Suprapubic skin (tissue), 4 donors: ENCODE data around the gene HTR2C. TPM values are rescaled to one million over a fixed set of nuclear protein-coding genes. Genes with fewer than 3 reads are reported as not detected.
A peak's percentile ranks its signal among the peaks of the same experiment; 100 is the strongest.

Experiments used
- DNase-seq, 2 donors: peaks; one replicate each; pipeline ENCODE4 v3.0.0-alpha.2; 2019; ENCODE audit warnings: low spot score in 2 of 2
- H3K27ac ChIP-seq: fragments of 200-600 bp; sonication (generic); one replicate; pipeline ENCODE4 v1.5.1; 2019
- H3K27me3 ChIP-seq: fragments of 200-600 bp; sonication (generic); one replicate; pipeline ENCODE4 v1.5.1; 2019
- H3K36me3 ChIP-seq: fragments of 200-600 bp; sonication (generic); one replicate; pipeline ENCODE4 v1.5.1; 2019
- H3K4me1 ChIP-seq: fragments of 200-600 bp; sonication (generic); one replicate; pipeline ENCODE4 v1.5.1; 2019
- H3K4me3 ChIP-seq: fragments of 200-600 bp; sonication (generic); one replicate; pipeline ENCODE4 v1.5.1; 2019; ENCODE audit warnings: mild to moderate bottlenecking
- H3K9me3 ChIP-seq: fragments of 200-600 bp; sonication (generic); one replicate; pipeline ENCODE4 v1.5.1; 2019
- EP300 ChIP-seq: sonication (generic); formaldehyde crosslinking; IDR thresholded peaks from one replicate; pipeline ENCODE4 v1.6.1; 2017; ENCODE audit warnings: antibody characterized with exemption
- POLR2A ChIP-seq, 2 donors: fragments of 450-650 bp; IDR thresholded peaks; one replicate each; pipeline ENCODE4 v1.6.1; 2017; ENCODE audit warnings: antibody characterized with exemption in 2 of 2, mild to moderate bottlenecking in 2 of 2, moderate library complexity in 2 of 2
- POLR2AphosphoS5 ChIP-seq, 3 donors: sonication (generic); formaldehyde crosslinking; IDR thresholded peaks; one replicate each; pipeline ENCODE4 v1.6.1; 2017; ENCODE audit warnings: antibody characterized with exemption in 3 of 3
- WGBS: methylation state at CpG from one replicate; pipeline ENCODE4 v1.1.5; 2018; 5-methylcytosine and 5-hydroxymethylcytosine counted together
- total RNA-seq, 4 donors: library from RNA; depleted of rRNA; stranded (reverse); fragments of >200 nt; gene quantifications; one replicate each; pipeline ENCODE4 v1.1.0, GENCODE V29; 2016
- TF ChIP-seq, protein P1 (sequence below), 2 donors: fragments of 200-600 bp in 1 of 2; fragments of 450-650 bp in 1 of 2; sonication (generic) in 1 of 2; IDR thresholded peaks; one replicate each; pipeline ENCODE4 v1.5.1; 2016 to 2019; ENCODE audit warnings: antibody characterized with exemption in 2 of 2, mild to moderate bottlenecking in 1 of 2, moderate library complexity in 1 of 2

Gene HTR2C
- total RNA-seq, 4 donors from 2014 or later = not detected

DNA sequence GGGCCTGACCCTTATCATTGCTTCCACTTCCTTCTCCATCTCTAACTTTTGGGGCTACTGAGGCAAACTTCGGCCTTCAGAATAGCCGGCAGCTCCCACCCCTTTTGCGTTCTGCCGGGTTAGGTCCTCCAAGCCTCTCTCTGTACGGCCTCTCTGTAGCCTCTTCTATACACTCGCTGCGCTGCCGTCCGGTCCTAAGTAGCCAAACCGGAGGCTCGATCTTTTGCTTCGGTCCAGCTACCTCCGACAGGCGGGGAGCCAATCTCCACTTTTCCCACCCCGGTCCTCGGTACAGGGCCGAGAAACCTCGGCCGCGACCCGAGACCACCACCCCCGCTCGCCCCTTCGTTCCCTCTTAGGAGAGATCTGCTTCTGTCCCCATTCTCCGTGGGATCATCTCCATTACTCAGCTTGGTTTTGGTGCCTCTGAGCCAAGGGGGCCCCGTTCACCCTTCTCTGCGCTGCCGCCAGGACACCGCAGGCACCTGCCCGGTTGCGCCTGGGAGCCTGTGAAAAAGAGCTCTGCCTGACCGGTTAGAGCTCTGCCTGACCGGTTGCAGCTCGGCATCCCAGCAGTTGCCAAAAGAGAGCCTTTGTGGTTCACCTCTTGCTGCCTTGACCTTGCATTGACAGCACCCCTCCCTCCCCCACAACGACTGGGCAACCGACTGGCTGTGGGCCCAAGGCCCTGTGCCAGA lies 1.0 kb upstream of the HTR2C start:
- TF ChIP-seq POLR2AphosphoS5 (IDR thresholded peaks at IDR 0.05) = no peak
- TF ChIP-seq POLR2A (IDR thresholded peaks at IDR 0.05) = no peak
- TF ChIP-seq, protein P1, sequence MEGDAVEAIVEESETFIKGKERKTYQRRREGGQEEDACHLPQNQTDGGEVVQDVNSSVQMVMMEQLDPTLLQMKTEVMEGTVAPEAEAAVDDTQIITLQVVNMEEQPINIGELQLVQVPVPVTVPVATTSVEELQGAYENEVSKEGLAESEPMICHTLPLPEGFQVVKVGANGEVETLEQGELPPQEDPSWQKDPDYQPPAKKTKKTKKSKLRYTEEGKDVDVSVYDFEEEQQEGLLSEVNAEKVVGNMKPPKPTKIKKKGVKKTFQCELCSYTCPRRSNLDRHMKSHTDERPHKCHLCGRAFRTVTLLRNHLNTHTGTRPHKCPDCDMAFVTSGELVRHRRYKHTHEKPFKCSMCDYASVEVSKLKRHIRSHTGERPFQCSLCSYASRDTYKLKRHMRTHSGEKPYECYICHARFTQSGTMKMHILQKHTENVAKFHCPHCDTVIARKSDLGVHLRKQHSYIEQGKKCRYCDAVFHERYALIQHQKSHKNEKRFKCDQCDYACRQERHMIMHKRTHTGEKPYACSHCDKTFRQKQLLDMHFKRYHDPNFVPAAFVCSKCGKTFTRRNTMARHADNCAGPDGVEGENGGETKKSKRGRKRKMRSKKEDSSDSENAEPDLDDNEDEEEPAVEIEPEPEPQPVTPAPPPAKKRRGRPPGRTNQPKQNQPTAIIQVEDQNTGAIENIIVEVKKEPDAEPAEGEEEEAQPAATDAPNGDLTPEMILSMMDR (IDR thresholded peaks at IDR 0.05) = no peak
- TF ChIP-seq EP300 = no peak
- Histone ChIP-seq H3K4me1 (peaks cover 15% of the 10 kb centered on the region), H3K27ac (no peak overlapping the region), H3K4me3 (no peak overlapping the region), H3K27me3 (peaks cover 36% of the 10 kb centered on the region), H3K36me3 (no peaks in the 10 kb centered on the region), H3K9me3 (no peaks in the 10 kb centered on the region)
- WGBS = 28% methylated on average over 32 of the region's 36 CpGs
- DNase-seq = no peak

DNA sequence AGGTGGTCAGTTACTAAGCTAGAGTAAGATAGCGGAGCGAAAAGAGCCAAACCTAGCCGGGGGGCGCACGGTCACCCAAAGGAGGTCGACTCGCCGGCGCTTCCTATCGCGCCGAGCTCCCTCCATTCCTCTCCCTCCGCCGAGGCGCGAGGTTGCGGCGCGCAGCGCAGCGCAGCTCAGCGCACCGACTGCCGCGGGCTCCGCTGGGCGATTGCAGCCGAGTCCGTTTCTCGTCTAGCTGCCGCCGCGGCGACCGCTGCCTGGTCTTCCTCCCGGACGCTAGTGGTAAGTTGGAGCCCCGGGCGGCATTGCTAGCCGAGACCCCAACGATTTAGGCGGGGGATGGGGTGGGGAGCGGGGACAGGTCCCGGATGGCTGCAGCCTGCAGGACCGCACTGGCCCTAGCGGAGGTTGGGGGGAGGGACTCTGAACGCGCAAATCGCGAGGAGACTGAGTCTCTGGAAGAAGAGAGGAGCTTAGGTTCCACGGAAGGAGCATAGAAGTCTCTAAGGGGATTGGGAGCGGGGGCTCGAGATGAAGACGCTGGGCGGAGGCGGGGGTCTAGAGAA lies 573 bp downstream of the HTR2C start:
- H3K27ac ChIP-seq = no peak overlapping the region
- no peaks in the 10 kb centered on the region for H3K9me3 ChIP-seq
- H3K27me3 ChIP-seq = peaks cover 36% of the 10 kb centered on the region
- H3K4me3 ChIP-seq = peak overlapping the region; percentile 30
- 8% methylated on average over 33 of the region's 56 CpGs for WGBS
- no peaks in the 10 kb centered on the region for H3K36me3 ChIP-seq
- peaks cover 15% of the 10 kb centered on the region for H3K4me1 ChIP-seq
- peak in 1 of 2 donors; percentile 59 for DNase-seq
- TF ChIP-seq EP300 (no peak), POLR2A (IDR thresholded peaks at IDR 0.05) (no peak), POLR2AphosphoS5 (IDR thresholded peaks at IDR 0.05) (no peak)
- TF ChIP-seq, protein P1 (IDR thresholded peaks at IDR 0.05) = no peak

DNA sequence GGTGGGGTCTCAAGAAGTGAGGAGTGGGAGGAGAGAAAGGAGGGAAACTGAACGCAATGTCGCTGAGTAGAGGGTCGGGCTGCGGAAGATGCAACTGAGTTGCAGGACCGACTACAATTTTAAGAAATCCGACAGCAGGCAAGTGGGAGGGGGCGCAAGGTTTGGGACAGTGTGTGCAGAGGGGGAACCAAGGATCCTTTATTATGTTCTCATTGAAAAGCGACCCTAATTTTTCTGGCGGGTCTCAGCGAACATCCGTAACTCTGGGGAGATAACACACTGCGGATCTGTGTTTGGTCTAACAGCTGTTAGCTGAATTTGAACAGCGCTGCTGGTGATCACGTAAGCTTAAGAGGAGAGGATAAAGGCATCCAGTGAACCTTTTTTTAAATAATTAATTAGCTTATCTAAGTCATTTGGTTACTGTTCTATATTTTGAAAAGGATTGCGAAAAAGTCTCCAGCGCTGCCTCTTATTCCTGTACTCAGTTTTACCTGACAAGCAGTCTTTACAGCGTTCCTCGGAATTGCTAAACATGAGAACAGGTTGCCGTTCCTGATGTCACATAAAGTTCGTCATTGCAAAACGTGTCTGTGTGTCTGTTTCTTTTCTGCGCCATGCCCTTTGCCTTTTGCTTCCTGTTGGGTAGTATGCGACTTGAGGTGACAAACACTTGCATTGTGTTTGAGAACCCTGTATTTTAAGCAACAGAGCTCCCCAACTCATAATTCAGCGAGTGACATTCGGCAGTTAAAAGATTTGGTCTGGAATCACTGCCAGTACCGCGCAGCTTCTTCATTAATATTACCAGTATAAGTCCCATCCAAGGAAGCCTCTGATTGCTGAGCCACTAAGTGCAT lies 1.3 kb downstream of the HTR2C start:
- no peak for TF ChIP-seq POLR2A (IDR thresholded peaks at IDR 0.05)
- TF ChIP-seq EP300 = no peak
- TF ChIP-seq, protein P1 (IDR thresholded peaks at IDR 0.05) = no peak
- no peak for TF ChIP-seq POLR2AphosphoS5 (IDR thresholded peaks at IDR 0.05)
- no peak for DNase-seq
- H3K4me1 ChIP-seq = peaks cover 15% of the 10 kb centered on the region
- no peaks in the 10 kb centered on the region for H3K9me3 ChIP-seq
- no peak overlapping the region for H3K27ac ChIP-seq
- no peaks in the 10 kb centered on the region for H3K36me3 ChIP-seq
- peaks cover 36% of the 10 kb centered on the region for H3K27me3 ChIP-seq
- peak overlapping the region; percentile 30 for H3K4me3 ChIP-seq
- WGBS = 15% methylated on average over 27 of the region's 27 CpGs

DNA sequence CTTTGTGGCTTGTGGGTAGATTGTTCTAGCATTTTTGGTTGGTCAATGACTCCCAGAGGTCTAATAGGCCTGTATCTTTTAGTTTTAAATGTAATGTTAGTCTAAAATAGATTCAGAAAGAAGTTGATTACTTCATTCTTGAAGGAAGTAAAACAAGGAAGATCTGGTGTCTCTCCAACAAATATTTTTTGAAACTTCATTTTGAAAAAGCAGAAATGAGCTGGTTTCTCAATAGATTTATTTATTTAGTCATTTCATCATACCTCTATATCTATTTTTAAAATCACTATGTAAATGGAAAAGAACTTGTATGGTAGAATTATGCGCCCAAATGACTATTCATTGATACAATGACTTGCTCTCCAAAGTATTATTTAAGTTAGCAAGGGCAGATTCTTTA lies 7.2 kb downstream of the HTR2C start:
- WGBS = 85% methylated on average over 1 of the region's 1 CpG
- Histone ChIP-seq H3K27me3 (no peaks in the 10 kb centered on the region), H3K27ac (no peak overlapping the region), H3K36me3 (no peaks in the 10 kb centered on the region), H3K9me3 (no peaks in the 10 kb centered on the region), H3K4me3 (no peak overlapping the region), H3K4me1 (no peaks in the 10 kb centered on the region)
- DNase-seq = no peak
- TF ChIP-seq EP300 = no peak
- no peak for TF ChIP-seq POLR2AphosphoS5 (IDR thresholded peaks at IDR 0.05)
- TF ChIP-seq POLR2A (IDR thresholded peaks at IDR 0.05) = no peak
- TF ChIP-seq, protein P1 (IDR thresholded peaks at IDR 0.05) = no peak

DNA sequence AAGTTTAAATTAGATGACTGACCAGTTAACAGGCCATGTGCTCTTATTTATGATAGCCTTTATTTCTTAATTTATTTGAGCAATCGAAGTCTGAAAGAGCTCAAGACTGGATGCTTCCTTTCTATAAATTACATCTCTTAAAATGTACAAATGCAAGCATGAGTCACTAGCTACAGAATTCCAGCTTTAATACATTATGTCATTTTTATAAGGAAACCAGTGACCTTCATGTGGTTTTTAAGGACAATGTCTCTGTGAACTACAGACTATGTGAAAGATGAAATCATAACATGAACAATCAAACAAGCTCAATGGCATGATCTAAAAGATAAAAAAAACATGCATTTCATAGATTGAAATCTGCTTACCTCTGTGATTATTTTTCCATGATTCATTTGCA lies 15.4 kb downstream of the HTR2C start:
- H3K36me3 ChIP-seq = no peaks in the 10 kb centered on the region
- DNase-seq = no peak
- TF ChIP-seq POLR2A (IDR thresholded peaks at IDR 0.05) (no peak), EP300 (no peak), POLR2AphosphoS5 (IDR thresholded peaks at IDR 0.05) (no peak)
- no peaks in the 10 kb centered on the region for H3K4me1 ChIP-seq
- H3K9me3 ChIP-seq = no peaks in the 10 kb centered on the region
- H3K27ac ChIP-seq = no peak overlapping the region
- H3K4me3 ChIP-seq = no peak overlapping the region
- 57% methylated on average over 1 of the region's 1 CpG for WGBS
- H3K27me3 ChIP-seq = no peaks in the 10 kb centered on the region
